GM18505 (cell line): Measurements from ENCODE around the gene BTBD9.

Experiments used
- ATAC-seq: cut with Tn5 transposase; IDR thresholded peaks from one replicate; pipeline ENCODE4 v1.9.1; 2021; ENCODE audit not compliant: unreplicated experiment
- POLR2A ChIP-seq: IDR thresholded peaks from 4 replicates; pipeline ENCODE4 v1.6.1; 2011; ENCODE audit warnings: borderline replicate concordance; ENCODE audit not compliant: insufficient read depth, insufficient read length; ENCODE audit errors: extremely low read depth

Gene BTBD9

DNA sequence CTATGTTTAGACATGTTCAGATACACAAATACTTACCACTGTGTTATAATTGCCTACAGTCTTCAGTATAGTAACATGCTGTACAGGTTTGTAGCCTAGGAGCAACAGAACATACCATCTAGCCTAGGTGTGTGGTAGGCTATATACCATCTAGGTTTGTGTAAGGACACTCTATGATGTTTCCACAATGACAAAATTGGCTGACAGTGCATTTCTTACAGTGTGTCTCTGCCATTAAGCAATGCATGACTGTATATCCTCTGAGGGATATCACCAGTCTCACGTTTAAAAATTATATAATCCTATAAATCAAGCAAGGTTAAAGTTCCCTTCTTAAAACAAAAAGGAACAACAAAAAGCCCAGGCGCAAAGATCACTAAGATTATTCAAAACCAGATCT, 352.2 kb downstream of the BTBD9 start:
- no peak for ATAC-seq
- TF ChIP-seq POLR2A, result no peak

DNA sequence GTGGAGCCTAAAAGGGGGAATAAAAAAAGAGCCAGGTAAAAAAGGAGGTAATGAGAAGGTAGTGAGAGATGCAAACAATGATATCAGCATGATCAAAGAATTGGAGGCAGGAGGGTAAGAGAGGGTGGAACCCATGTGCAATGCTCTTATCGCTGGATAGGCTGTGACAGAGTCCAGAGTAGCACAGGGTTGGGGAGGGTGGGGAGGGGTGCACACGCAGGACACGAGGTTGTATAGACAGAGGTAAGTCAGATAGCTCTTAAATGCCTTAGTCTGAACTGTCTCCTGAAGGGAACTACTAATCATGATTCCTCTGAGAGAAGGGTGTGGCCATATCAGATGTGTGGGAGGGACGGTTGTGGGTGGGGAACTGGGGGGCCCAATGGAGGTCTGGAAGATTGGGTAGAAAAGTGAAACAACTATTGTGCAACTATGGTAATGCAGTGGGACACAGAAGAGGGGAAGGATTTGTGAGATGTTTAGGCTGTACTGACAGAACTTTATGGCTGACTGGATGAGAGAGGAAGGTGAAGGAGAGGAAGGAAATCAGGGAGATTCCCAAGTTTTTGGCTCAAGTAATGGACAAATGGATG, 354.8 kb downstream of the BTBD9 start:
- TF ChIP-seq POLR2A, result no peak
- no peak for ATAC-seq

DNA sequence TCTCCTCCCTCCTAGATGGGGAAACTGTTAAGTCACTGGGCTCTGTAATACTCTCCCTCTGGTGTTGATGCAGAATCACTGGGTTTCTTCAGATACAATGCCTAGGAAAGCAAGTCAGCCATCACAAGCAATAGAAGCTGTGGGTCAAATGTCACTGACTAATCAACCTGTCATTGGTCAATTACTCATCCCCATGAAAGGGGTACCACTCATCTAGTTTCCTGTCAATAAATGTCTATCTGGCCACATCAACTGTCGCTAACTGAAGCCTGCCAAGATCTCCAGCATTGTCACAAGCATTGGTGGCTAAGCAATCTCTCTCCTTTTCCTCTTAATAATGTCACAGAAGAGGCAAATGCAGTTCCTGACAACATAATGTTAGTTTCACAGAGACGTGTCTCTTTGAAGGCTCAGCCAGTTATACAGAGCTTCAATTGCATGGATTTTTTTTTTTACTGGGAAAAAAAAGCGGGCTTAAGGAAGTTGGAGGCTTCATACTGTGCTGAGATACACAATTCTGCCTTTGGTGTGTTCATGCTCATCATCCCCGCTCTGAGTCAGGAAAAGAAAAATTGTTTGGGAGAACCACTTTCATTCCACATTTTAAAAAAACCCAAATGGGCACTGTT, 355.9 kb downstream of the BTBD9 start:
- ATAC-seq, result no peak
- TF ChIP-seq POLR2A, result no peak

DNA sequence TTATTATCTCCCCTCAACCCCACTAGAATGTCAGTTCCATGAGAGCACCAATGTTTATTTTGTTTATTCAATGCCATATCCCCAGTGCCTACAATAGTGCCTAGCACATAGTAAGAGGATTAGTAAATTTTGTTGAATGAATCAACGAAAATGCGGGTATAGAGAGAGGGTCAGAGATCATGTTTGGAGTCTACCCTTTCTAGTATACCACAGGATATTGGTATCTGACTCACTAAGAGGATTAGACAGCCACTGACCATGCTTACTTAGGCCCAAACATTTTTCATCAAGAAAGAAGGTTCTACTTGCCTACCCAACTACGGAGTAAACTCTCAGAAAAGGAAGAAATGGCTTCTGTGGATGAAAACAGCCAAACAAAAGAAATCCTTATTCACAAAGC, 356.8 kb downstream of the BTBD9 start:
- ATAC-seq, result no peak
- no peak for TF ChIP-seq POLR2A

DNA sequence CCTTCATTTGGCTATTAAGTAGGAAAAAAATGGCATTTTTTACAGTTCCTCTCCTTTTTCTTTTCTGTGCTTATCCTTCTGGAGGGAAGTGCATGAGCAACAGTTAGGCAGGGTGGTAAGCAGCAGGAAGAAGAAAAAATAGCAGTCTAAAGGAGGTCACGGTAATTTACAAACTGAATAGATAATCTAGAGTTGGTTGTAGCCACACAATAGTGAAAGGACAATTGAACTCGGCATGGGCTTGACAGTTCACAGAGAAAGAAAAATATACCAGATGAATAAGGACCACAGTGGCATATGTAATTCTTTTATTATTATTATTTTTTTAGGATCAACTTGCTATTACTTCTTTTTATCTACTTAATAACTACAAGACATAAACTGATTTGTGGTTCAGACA, 358.6 kb downstream of the BTBD9 start:
- no peak for ATAC-seq
- TF ChIP-seq POLR2A, result no peak

DNA sequence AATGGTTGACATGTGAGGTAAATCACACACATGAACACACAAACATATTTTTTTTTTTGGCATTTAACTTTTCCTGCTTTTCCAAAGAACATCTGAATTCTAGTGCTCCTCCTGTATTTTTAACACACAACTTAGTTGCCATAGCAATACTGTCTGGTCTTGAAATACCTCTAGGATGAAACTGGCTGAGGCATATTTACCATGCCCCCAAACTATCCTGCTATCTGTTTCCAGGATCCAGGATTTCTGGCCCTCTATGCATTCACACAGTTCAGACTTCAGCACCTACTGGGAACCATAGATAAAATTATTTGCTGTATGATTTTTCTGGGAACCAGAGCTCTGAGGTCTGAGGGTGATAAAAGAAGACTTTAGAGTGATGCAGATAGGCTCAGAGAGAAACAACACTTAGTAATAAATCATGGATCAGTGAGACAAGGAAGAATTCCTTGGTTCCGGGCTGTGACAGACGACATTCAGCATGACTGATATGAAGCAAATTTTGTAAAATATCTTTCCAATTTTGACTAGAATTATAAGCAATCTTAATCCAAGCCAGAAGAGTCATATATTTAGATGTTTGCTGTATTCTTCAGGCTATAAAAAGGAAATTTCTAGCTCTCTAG, 359.7 kb downstream of the BTBD9 start:
- TF ChIP-seq POLR2A, result no peak
- no peak for ATAC-seq

DNA sequence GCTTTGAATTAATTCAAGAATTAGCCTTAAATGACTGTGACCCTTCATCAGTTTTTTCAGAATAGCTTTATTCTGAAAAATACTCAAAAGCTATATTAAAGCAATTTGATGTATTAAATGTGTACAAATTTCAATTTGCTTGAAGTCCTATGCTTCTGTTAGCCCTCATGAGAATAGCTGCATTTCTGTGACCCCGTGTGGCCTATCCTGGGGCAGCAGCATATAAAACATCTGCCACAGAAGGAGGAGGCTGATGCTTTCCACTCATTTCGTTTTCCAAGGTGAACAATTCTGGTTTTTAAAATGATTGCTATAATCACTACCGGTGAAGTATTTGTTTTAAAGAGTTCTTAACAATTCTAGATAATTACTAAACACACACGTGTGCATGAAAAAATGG, 360.3 kb downstream of the BTBD9 start:
- TF ChIP-seq POLR2A, result no peak

DNA sequence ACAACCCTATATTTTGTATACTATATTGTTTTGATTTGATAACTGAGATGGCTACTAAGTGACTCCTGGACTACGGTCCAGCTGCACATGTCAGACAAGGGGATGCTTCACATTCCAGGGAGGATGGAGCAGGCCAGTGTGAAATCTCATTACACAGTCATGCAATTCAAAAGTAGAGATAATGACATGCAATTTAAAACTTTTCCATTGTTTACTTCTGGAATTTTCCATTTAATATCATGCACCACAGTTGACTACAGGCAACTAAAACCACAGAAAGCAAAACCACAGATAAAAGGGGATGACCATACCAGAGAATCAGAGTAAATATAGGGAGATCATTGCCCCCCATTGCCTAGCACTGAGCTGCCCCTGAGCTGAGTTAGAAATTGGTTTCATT, 366.4 kb downstream of the BTBD9 start:
- no peak for TF ChIP-seq POLR2A
- ATAC-seq, result no peak

More for the DNA sequence above, 360.3 kb downstream of the BTBD9 start:
- ATAC-seq, result no peak

DNA sequence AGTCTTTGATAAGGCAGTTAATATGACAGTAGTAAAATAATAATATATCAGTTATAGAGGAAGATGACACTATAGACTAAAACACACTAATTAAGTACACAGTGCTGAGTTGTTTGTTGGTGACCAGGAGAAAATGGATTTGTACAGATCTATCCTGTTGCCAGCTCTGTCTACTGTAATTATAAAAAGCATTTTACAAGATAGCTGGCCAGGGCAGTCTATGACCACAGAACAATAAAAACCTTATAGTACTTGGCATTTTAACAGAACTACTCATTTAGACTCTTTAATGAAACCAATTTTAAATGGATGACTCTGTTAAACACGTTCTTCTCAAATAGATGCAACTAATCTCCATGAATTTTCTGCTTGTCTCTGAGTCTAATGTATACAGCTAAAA, 367.5 kb downstream of the BTBD9 start:
- TF ChIP-seq POLR2A, result no peak
- ATAC-seq, result no peak

DNA sequence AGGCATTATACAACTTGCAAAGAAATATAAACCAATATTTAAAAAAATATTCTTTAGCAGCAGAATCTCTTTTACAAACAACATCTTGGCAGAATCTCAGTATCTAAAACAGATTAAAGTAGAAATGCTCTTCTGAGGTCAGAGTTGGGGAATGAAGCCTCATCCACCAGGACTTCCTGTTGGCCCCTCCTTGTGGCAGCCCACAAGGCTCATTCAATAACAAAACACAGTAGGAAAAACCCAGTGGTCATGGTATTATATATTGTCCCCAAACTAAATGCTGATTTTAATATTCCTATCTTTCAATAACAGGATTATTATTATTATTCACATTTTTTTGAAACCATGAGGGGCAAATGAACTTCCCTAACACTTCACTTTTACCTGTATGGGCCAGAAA, 368.6 kb downstream of the BTBD9 start:
- TF ChIP-seq POLR2A, result no peak
- ATAC-seq, result no peak

DNA sequence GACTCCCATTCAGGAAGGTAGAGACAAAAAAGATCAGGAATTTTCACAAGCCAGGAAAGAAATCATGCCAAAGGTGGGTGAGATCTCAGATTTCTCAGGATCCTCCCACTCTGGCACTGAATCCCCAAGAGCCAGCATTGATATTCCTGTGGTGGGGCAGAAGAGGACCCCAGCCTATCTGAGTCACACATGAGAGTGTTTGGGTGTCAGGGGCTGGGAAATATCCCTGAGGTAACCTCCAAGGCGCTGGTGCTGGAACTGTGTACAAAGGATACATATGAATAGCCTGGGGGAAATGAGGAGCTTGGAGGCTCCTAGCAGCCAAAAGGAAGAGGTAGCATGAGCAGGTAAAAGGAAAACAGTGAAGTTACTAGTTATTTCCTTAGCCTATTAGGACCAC, 369.4 kb downstream of the BTBD9 start:
- no peak for TF ChIP-seq POLR2A
- ATAC-seq, result no peak

DNA sequence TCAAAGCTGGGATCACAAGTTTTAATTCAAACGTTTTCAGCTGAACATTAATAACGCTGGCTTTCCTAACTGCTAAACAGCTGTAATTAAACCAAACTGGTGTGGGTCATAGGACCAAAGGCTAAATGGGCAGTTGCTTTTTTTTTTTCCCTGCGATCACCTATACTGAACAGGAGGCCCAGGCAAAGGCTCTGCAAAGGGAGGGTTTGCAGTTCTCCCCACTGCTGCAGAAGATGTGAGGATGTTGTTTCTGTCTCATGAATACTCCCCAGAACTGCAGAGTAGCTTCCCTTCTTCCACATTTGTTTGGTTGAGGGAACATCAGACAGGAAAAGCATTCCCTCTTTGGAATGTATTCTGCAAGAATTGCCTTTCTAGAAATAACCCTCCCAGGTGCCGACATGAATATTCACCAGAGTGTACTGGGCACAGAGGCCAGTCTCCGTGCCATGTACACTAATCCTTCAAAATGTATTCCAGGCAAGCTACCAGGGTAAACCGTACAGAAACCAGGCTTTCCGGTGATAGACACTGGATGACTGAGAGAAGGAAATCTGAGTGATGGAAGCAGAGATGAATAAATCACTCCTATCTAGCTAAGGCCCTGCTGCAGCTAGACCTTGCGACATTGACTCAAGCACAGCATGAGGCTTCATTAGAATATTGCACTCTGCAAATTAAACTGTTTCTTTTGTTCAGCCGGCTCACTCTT, 370.1 kb downstream of the BTBD9 start:
- ATAC-seq, result no peak
- TF ChIP-seq POLR2A, result no peak

DNA sequence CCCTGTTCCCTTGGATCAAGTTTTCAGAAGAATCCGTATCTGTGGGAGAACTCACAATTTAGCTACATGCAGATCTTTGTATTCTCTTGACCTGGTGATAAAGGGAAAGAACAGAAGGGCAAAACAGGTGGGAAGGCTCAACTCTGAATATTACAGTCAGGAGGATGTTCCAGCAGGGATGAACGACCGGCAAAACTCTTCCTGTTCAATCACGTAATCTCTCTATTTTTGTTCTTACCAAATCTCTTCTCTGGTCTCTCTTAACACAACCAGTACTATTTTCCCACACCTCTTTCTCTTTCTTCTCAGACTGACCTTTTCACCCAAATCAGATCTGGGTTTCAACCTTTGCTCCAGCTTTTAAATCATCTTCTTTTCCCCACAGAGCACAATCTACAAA, 371.4 kb downstream of the BTBD9 start:
- TF ChIP-seq POLR2A, result no peak
- ATAC-seq, result no peak

DNA sequence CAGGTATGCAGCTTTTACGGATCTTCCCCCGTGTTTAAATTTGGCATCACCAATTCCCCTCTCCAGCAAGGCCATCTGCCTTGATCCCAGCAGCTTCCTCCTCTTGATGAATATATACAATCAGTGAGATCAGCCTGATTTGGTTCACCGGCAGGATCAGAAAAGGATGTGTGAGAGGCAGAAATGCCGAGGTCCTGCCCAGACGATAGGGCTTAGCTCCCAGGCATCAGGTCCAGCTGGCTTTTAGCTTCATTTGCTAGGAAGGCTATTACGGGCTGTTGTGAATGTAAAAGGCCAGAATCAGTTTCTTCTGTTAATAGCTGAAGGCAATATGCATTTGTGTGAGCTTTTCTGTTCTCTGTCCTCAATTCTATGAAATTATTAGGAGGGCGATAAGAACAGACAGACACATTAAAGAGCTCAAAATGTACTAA, 372.8 kb downstream of the BTBD9 start:
- TF ChIP-seq POLR2A, result no peak
- no peak for ATAC-seq
